ENCODE results near the gene PPP4R4. TPM values are rescaled to one million over a fixed set of nuclear protein-coding genes. Genes with fewer than 3 reads are reported as not detected.
"Not testable (repeated sequence)": the region's sequence is repeated elsewhere in the genome, so short reads cannot be mapped to it uniquely, and the experiment has no call there.

The PPP4R4 gene
- total RNA-seq, 1 experiment from 2014 or later: 4.7 TPM

- no peak for DNase-seq (ENCODE audit: low spot score)
- in situ Hi-C loops (cut with HindIII; ENCODE audit: low sequenced_read_pairs): loop anchor here (25.0 kb wide), 1 partner anchor 137 kb away; the partner anchor contains the start of gene OTUB2
Observed at GRCh38 chr14:94174604-94175010, 485 bp downstream of the PPP4R4 start.

GRCh38 chr14:94175011-94175745 is 1.1 kb downstream of the PPP4R4 start:
- in situ Hi-C loops (cut with HindIII; ENCODE audit: low sequenced_read_pairs): loop anchor here (25.0 kb wide), 1 partner anchor 138 kb away; the partner anchor contains the start of gene OTUB2
- peak; percentile 25 for DNase-seq (ENCODE audit: low spot score)

- in situ Hi-C loops (cut with HindIII; ENCODE audit: low sequenced_read_pairs): loop anchor here (25.0 kb wide), 1 partner anchor 138 kb away; the partner anchor contains the start of gene OTUB2
- no peak for DNase-seq (ENCODE audit: low spot score)
Observed at GRCh38 chr14:94175747-94176146, 1.6 kb downstream of the PPP4R4 start.

GRCh38 chr14:94176808-94177207 is 2.7 kb downstream of the PPP4R4 start:
- in situ Hi-C loops (cut with HindIII; ENCODE audit: low sequenced_read_pairs): loop anchor here (25.0 kb wide), 1 partner anchor 140 kb away; the partner anchor contains the start of gene OTUB2
- no peak for DNase-seq (ENCODE audit: low spot score)

GRCh38 chr14:94177806-94178205 is 3.7 kb downstream of the PPP4R4 start:
- in situ Hi-C loops (cut with HindIII; ENCODE audit: low sequenced_read_pairs): loop anchor here (25.0 kb wide), 1 partner anchor 141 kb away; the partner anchor contains the start of gene OTUB2
- no peak for DNase-seq (ENCODE audit: low spot score)

- no peak for DNase-seq (ENCODE audit: low spot score)
- in situ Hi-C loops (cut with HindIII; ENCODE audit: low sequenced_read_pairs): loop anchor here (25.0 kb wide), 1 partner anchor 142 kb away; the partner anchor contains the start of gene OTUB2
Observed at GRCh38 chr14:94179244-94179643, 5.1 kb downstream of the PPP4R4 start.

GRCh38 chr14:94180655-94181271 is 6.6 kb downstream of the PPP4R4 start:
- DNase-seq (ENCODE audit: low spot score): peak; percentile 57
- in situ Hi-C loops (cut with HindIII; ENCODE audit: low sequenced_read_pairs): loop anchor here (25.0 kb wide), 1 partner anchor 143 kb away; the partner anchor contains the start of gene OTUB2

GRCh38 chr14:94181835-94182234 is 7.7 kb downstream of the PPP4R4 start:
- DNase-seq (ENCODE audit: low spot score): no peak
- in situ Hi-C loops (cut with HindIII; ENCODE audit: low sequenced_read_pairs): loop anchor here (25.0 kb wide), 1 partner anchor 145 kb away; the partner anchor contains the start of gene OTUB2

- in situ Hi-C loops (cut with HindIII; ENCODE audit: low sequenced_read_pairs): loop anchor here (25.0 kb wide), 1 partner anchor 155 kb away; the partner anchor contains the start of gene OTUB2
- DNase-seq (ENCODE audit: low spot score): no peak
Observed at GRCh38 chr14:94192536-94192935, 18.4 kb downstream of the PPP4R4 start.

GRCh38 chr14:94193776-94194175 is 19.7 kb downstream of the PPP4R4 start:
- in situ Hi-C loops (cut with HindIII; ENCODE audit: low sequenced_read_pairs): loop anchor here (25.0 kb wide), 1 partner anchor 156 kb away; the partner anchor contains the start of gene OTUB2
- no peak for DNase-seq (ENCODE audit: low spot score)

GRCh38 chr14:94196057-94196456 is 21.9 kb downstream of the PPP4R4 start:
- DNase-seq (ENCODE audit: low spot score): no peak
- in situ Hi-C loops (cut with HindIII; ENCODE audit: low sequenced_read_pairs): loop anchor here (25.0 kb wide), 1 partner anchor 159 kb away; the partner anchor contains the start of gene OTUB2

GRCh38 chr14:94203473-94204210 is 29.5 kb downstream of the PPP4R4 start:
- in situ Hi-C loops (cut with HindIII; ENCODE audit: low sequenced_read_pairs): no loop called here
- DNase-seq (ENCODE audit: low spot score): no peak

GRCh38 chr14:94213021-94213420 is 38.9 kb downstream of the PPP4R4 start:
- in situ Hi-C loops (cut with HindIII; ENCODE audit: low sequenced_read_pairs): no loop called here
- no peak for DNase-seq (ENCODE audit: low spot score)

- no peak for DNase-seq (ENCODE audit: low spot score)
- in situ Hi-C loops (cut with HindIII; ENCODE audit: low sequenced_read_pairs): no loop called here
Observed at GRCh38 chr14:94213741-94214140, 39.6 kb downstream of the PPP4R4 start.

- in situ Hi-C loops (cut with HindIII; ENCODE audit: low sequenced_read_pairs): no loop called here
- DNase-seq (ENCODE audit: low spot score): no peak
Observed at GRCh38 chr14:94217116-94217515, 43.0 kb downstream of the PPP4R4 start.

- DNase-seq (ENCODE audit: low spot score); in situ Hi-C loops (cut with HindIII; ENCODE audit: low sequenced_read_pairs): not testable (repeated sequence)
Observed at GRCh38 chr14:94218198-94218886, 44.2 kb downstream of the PPP4R4 start.

GRCh38 chr14:94224040-94224439 is 49.9 kb downstream of the PPP4R4 start:
- in situ Hi-C loops (cut with HindIII; ENCODE audit: low sequenced_read_pairs): no loop called here
- no peak for DNase-seq (ENCODE audit: low spot score)

GRCh38 chr14:94225460-94226378 is 51.6 kb downstream of the PPP4R4 start:
- no peak for DNase-seq (ENCODE audit: low spot score)
- in situ Hi-C loops (cut with HindIII; ENCODE audit: low sequenced_read_pairs): no loop called here

Measured in G401 (cell line).